ENCODE results near the gene ULK1. TPM values are rescaled to one million over a fixed set of nuclear protein-coding genes. Genes with fewer than 3 reads are reported as not detected.

The ULK1 gene
- total RNA-seq, 1 donor from 2014 or later: 57.4 TPM

DNA sequence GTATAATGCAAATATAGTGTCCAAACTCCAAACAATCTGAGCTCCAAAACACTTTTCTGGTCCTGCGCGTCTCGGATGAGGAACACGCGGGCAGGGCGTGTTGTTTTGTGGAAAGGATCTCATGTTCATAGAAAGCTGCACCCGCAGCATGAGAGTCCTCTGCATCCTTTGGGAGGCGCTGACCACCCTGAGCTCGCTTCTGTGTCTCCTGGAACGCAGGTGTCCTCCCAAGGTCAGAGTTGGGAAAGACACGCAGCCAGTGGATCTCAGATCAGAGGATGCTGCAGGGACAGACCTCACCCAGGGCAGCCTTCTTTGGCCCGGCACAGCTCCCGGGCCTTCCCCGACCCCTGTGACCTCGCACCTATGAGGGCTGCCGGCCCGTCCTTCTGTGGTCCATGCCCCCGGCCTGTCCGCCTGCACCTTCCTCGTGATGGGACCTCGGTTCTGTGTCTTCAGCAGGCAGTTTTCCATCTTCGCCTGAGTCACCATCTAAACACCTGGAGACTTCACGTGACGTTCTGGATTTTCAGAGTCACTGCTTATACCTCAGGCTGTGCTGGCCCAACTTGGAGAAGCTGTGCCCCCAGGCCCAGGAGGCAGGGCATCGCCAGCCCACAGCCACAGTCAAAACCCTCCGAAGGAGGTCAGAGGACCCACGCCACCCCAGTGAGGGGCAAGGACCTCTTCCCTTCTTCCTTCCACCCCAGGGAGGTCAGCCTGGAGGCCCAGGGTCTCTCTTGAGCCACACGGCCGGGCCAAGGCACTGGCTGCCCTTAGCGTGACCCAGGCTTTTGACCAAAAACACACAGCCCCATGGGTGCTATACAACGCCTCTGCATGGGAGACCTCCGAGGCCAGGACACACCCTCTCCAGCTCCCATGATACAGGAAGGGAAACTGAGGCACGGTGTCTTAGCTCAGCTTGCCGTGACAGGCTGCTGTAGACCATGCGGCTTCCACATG lies 40.3 kb upstream of the ULK1 start:
- H3K36me3 ChIP-seq: no peaks in the 10 kb centered on the region
- no peak for DNase-seq
- no peak for TF ChIP-seq CTCF (IDR thresholded peaks at IDR 0.05; ENCODE audit: borderline replicate concordance)
- no peaks in the 10 kb centered on the region for H3K4me1 ChIP-seq
- peaks cover 78% of the 10 kb centered on the region for H3K27me3 ChIP-seq (ENCODE audit: low read depth)
- intact Hi-C loops (cut with micrococcal nuclease): no loop called here
- no peak overlapping the region for H3K27ac ChIP-seq (replicated peaks)
- H3K4me3 ChIP-seq: no peak overlapping the region
- H3K9me3 ChIP-seq (replicated peaks): no peaks in the 10 kb centered on the region

- peaks cover 71% of the 10 kb centered on the region for H3K27me3 ChIP-seq (ENCODE audit: low read depth)
- DNase-seq: no peak
- intact Hi-C loops (cut with micrococcal nuclease): no loop called here
- TF ChIP-seq CTCF (IDR thresholded peaks at IDR 0.05; ENCODE audit: borderline replicate concordance): no peak
- no peaks in the 10 kb centered on the region for H3K9me3 ChIP-seq (replicated peaks)
- no peaks in the 10 kb centered on the region for H3K36me3 ChIP-seq
- no peaks in the 10 kb centered on the region for H3K4me1 ChIP-seq
- H3K4me3 ChIP-seq: no peak overlapping the region
- H3K27ac ChIP-seq (replicated peaks): no peak overlapping the region
Measured at GRCh38 chr12:131854861-131855476, 39.5 kb upstream of the ULK1 start.

DNA sequence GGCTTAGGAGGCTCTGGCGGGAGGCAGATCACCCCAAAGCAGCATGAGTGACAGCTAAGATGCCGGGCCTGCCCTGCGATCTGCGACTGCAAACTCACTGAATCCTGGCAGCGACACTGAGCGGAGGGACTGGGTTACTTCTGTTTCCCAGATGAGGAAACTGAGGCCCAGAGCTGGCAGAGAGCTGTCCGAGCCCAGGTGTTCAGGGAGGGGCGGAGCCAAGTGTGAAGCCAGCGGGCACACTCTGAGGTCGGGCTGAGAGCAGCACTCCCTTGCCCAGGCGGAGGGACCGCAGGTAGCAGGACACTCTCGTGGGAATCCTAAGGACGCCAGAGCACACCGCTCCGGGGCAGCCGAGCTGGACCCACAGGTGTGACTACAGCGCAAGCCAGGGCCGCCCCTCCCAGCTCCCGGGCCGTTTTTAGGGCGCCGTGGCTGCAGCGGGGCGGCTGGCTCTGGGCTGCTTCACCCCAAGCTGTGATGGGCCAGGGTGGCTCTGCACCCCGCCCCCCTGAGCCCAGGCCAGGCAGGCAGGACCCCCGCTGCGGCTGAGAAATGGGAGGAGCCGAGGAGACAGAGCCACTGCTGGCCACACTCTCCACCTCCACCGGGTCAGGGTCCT lies 38.8 kb upstream of the ULK1 start:
- DNase-seq: no peak
- H3K4me1 ChIP-seq: peaks cover 5% of the 10 kb centered on the region
- H3K27ac ChIP-seq (replicated peaks): no peak overlapping the region
- no peaks in the 10 kb centered on the region for H3K36me3 ChIP-seq
- TF ChIP-seq CTCF (IDR thresholded peaks at IDR 0.05; ENCODE audit: borderline replicate concordance): no peak
- peaks cover 64% of the 10 kb centered on the region for H3K27me3 ChIP-seq (ENCODE audit: low read depth)
- intact Hi-C loops (cut with micrococcal nuclease): no loop called here
- H3K9me3 ChIP-seq (replicated peaks): no peaks in the 10 kb centered on the region
- H3K4me3 ChIP-seq: no peak overlapping the region

DNA sequence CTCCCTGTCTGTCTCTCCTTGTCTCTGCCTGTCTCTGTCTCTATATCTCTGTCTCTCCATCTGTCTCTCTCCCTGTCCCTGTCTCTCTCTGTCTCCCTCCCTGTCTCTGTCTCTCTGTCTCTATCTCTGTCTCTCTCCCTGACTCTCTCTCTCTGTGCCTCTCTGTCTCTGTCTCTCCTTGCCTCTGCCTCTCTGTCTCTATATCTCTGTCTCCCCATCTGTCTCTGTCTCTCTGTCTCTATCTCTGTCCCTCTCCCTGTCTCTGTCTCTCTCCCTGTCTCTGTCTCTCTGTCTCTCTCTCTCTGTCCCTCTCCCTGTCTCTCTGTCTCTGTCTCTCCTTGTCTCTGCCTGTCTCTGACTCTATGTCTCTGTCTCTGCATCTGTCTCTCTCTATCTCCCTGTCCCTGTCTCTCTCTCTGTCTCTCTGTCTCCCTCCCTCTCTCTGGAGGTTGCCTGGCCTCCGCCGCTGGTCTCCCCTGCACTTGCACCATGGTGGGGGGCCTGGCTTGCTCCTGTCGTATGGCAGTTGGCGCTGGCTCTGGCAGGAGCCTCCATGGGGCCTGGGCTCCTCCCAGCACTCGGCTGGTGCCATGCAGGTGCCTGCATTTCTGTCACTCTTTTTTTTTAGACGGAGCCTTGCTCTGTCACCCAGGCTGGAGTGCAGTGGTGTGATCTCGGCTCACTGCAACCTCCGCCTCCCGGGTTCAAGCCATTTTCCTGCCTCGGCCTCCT lies 37.9 kb upstream of the ULK1 start:
- H3K27ac ChIP-seq (replicated peaks): no peak overlapping the region
- DNase-seq: no peak
- intact Hi-C loops (cut with micrococcal nuclease): no loop called here

More for the DNA sequence above, 37.9 kb upstream of the ULK1 start:
- TF ChIP-seq CTCF (IDR thresholded peaks at IDR 0.05; ENCODE audit: borderline replicate concordance): no peak
- H3K9me3 ChIP-seq (replicated peaks): no peaks in the 10 kb centered on the region
- H3K4me1 ChIP-seq: peaks cover 8% of the 10 kb centered on the region
- no peaks in the 10 kb centered on the region for H3K36me3 ChIP-seq
- H3K4me3 ChIP-seq: no peak overlapping the region
- peaks cover 67% of the 10 kb centered on the region for H3K27me3 ChIP-seq (ENCODE audit: low read depth)

All from left ventricle myocardium inferior (tissue), 1 donor.